Measurements from ENCODE around the gene GRID1.

DNA sequence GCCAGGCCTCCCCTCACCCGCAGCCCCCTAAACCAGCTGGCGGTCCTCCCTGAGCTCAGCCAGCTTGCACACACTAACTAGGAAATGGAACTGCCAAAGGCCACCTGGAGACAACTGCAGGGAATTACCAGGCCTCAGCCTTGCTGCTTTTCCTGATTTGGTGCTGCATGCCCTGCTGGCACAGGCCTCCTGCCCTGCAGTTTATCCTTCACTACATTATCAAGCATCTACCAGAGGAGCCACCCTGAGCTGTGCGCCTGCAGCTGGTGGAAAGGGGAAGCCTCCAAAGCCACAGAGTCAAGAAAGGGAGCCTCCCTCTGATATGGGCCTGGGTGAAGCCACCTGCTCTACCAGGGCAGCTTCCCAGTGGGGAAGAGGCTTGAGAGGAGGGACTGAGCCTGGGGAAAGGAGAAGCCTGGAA lies 139.8 kb downstream of the GRID1 start:
- TF ChIP-seq, protein P1, sequence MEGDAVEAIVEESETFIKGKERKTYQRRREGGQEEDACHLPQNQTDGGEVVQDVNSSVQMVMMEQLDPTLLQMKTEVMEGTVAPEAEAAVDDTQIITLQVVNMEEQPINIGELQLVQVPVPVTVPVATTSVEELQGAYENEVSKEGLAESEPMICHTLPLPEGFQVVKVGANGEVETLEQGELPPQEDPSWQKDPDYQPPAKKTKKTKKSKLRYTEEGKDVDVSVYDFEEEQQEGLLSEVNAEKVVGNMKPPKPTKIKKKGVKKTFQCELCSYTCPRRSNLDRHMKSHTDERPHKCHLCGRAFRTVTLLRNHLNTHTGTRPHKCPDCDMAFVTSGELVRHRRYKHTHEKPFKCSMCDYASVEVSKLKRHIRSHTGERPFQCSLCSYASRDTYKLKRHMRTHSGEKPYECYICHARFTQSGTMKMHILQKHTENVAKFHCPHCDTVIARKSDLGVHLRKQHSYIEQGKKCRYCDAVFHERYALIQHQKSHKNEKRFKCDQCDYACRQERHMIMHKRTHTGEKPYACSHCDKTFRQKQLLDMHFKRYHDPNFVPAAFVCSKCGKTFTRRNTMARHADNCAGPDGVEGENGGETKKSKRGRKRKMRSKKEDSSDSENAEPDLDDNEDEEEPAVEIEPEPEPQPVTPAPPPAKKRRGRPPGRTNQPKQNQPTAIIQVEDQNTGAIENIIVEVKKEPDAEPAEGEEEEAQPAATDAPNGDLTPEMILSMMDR (IDR thresholded peaks at IDR 0.05) = no peak
- TF ChIP-seq POLR2A (IDR thresholded peaks at IDR 0.05) = no peak
